Muscle of arm (tissue), 12 donors: ENCODE measurements around the gene TRMT11. TPM values are rescaled to one million over a fixed set of nuclear protein-coding genes. Genes with fewer than 3 reads are reported as not detected.

Experiments
- DNase-seq: peaks from one replicate; pipeline ENCODE4 v3.0.0-alpha.2; 2013
- polyA plus RNA-seq, 12 donors: library from polyadenylated mRNA; unstranded; fragments of 120-200 nt; gene quantifications; one replicate each; pipeline ENCODE4 v1.2.1, GENCODE V29; 2013; ENCODE audit not compliant: insufficient read length in 12 of 12

Gene TRMT11
- polyA plus RNA-seq, 12 donors = 10.8 to 21.3 (median 16.8) TPM; not detected in 1

GRCh38 chr6:126072172-126072571, 85.8 kb downstream of the TRMT11 start:
- DNase-seq = no peak

- no peak for DNase-seq
These were observed 86.5 kb downstream of the TRMT11 start for GRCh38 chr6:126072834-126073233.

- no peak for DNase-seq
These were observed 89.2 kb downstream of the TRMT11 start for GRCh38 chr6:126075335-126076071.

- DNase-seq = peak; percentile 34
These were observed 90.8 kb downstream of the TRMT11 start for GRCh38 chr6:126076992-126077664.

GRCh38 chr6:126077810-126078776, 91.8 kb downstream of the TRMT11 start:
- DNase-seq = peak; percentile 27

- DNase-seq = no peak
These were observed 97.5 kb downstream of the TRMT11 start for GRCh38 chr6:126083875-126084274.

- no peak for DNase-seq
These were observed 100.2 kb downstream of the TRMT11 start for GRCh38 chr6:126086560-126086959.

Other genes starting within 250 kb of the TRMT11 start
- 10 to 100 TPM in 8 of 12 donors, 1 to 10 TPM in 3, not detected in 1; 5.2 to 17.4 (median 12.9) TPM for gene HEY2, start 236.9 kb upstream of the TRMT11 start, polyA plus RNA-seq
- 10 to 100 TPM in 2 of 12 donors, 1 to 10 TPM in 9, not detected in 1; 6.1 to 21.5 (median 9.1) TPM for gene NCOA7, start 195.6 kb upstream of the TRMT11 start, polyA plus RNA-seq
- 10 to 100 TPM in 11 of 12 donors, not detected in 1; 18.3 to 43.7 (median 34.8) TPM for gene HINT3, start 29.8 kb upstream of the TRMT11 start, polyA plus RNA-seq